Frontal cortex (tissue), 4 donors: ENCODE data around the gene TTLL5. TPM values are rescaled to one million over a fixed set of nuclear protein-coding genes. Genes with fewer than 3 reads are reported as not detected.
"Not testable (repeated sequence)": the region's sequence is repeated elsewhere in the genome, so short reads cannot be mapped to it uniquely, and the experiment has no call there.

ENCODE experiments used
- DNase-seq, 2 donors: peaks; one replicate each; pipeline ENCODE4 v3.0.0; 2012; ENCODE audit warnings: low spot score in 2 of 2
- FAIRE-seq: peaks from 2 replicates; lab custom pipeline; 2012; peaks lifted over from hg19 to GRCh38; lab: Jason Lieb, UNC
- total RNA-seq: library from RNA; depleted of rRNA; stranded (reverse); fragments of >200 nt; gene quantifications from one replicate; pipeline ENCODE4 v1.2.3, GENCODE V29; 2014
- donor health status: control.
- donor health status: control.
- donor health status: control.

Gene TTLL5
- total RNA-seq, 1 donor from 2014 or later: 35.1 TPM

- DNase-seq (no peak), FAIRE-seq (no peak)
Measured at GRCh38 chr14:75822522-75823141, 161.6 kb downstream of the TTLL5 start.

- FAIRE-seq: no peak
Measured at GRCh38 chr14:75823334-75823733, 162.3 kb downstream of the TTLL5 start.

GRCh38 chr14:75824318-75824717, 163.3 kb downstream of the TTLL5 start:
- DNase-seq (no peak), FAIRE-seq (no peak)

More at GRCh38 chr14:75823334-75823733, 162.3 kb downstream of the TTLL5 start:
- no peak for DNase-seq

- FAIRE-seq: no peak
- no peak for DNase-seq
Measured at GRCh38 chr14:75825147-75825592, 164.1 kb downstream of the TTLL5 start.

- DNase-seq (no peak), FAIRE-seq (no peak)
Measured at GRCh38 chr14:75826599-75826998, 165.6 kb downstream of the TTLL5 start.

- DNase-seq (no peak), FAIRE-seq (no peak)
Measured at GRCh38 chr14:75827331-75827730, 166.3 kb downstream of the TTLL5 start.

- FAIRE-seq (no peak), DNase-seq (no peak)
Measured at GRCh38 chr14:75829316-75829715, 168.3 kb downstream of the TTLL5 start.

- DNase-seq: no peak
- FAIRE-seq: no peak
Measured at GRCh38 chr14:75831455-75831854, 170.4 kb downstream of the TTLL5 start.

GRCh38 chr14:75831952-75832351, 170.9 kb downstream of the TTLL5 start:
- FAIRE-seq (no peak), DNase-seq (no peak)

- FAIRE-seq (no peak), DNase-seq (no peak)
Measured at GRCh38 chr14:75832621-75833297, 171.7 kb downstream of the TTLL5 start.

GRCh38 chr14:75833326-75834020, 172.4 kb downstream of the TTLL5 start:
- FAIRE-seq: no peak
- DNase-seq: no peak

- no peak for FAIRE-seq
- DNase-seq: no peak
Measured at GRCh38 chr14:75835156-75835725, 174.2 kb downstream of the TTLL5 start.

GRCh38 chr14:75835737-75836136, 174.7 kb downstream of the TTLL5 start:
- DNase-seq (no peak), FAIRE-seq (no peak)

- FAIRE-seq: no peak
- DNase-seq: no peak
Measured at GRCh38 chr14:75837151-75837787, 176.2 kb downstream of the TTLL5 start.

GRCh38 chr14:75840911-75841310, 179.9 kb downstream of the TTLL5 start:
- DNase-seq (no peak), FAIRE-seq (no peak)

GRCh38 chr14:75842551-75842950, 181.5 kb downstream of the TTLL5 start:
- FAIRE-seq (no peak), DNase-seq (no peak)

GRCh38 chr14:75844486-75844885, 183.4 kb downstream of the TTLL5 start:
- FAIRE-seq: no peak

GRCh38 chr14:75845136-75845804, 184.2 kb downstream of the TTLL5 start:
- no peak for FAIRE-seq
- DNase-seq: no peak

More at GRCh38 chr14:75844486-75844885, 183.4 kb downstream of the TTLL5 start:
- no peak for DNase-seq

GRCh38 chr14:75846694-75847093, 185.6 kb downstream of the TTLL5 start:
- not testable (repeated sequence) for DNase-seq, FAIRE-seq

GRCh38 chr14:75847584-75847983, 186.5 kb downstream of the TTLL5 start:
- FAIRE-seq: no peak
- DNase-seq: no peak
